Parathyroid adenoma (tissue), 2 donors: ENCODE results near the gene SAMD5.

Experiments
- H2AFZ ChIP-seq: fragments of 300-600 bp; sonication (generic); one replicate; pipeline ENCODE4 v1.7.0; 2017; ENCODE audit warnings: antibody characterized with exemption, mild to moderate bottlenecking
- H3K27ac ChIP-seq: fragments of 300-600 bp; sonication (generic); one replicate; pipeline ENCODE4 v1.7.0; 2017
- H3K27me3 ChIP-seq: fragments of 300-600 bp; sonication (generic); one replicate; pipeline ENCODE4 v1.7.0; 2017; ENCODE audit warnings: low read length; ENCODE audit not compliant: control insufficient read depth, insufficient read depth
- H3K36me3 ChIP-seq: fragments of 300-600 bp; sonication (generic); one replicate; pipeline ENCODE4 v1.7.0; 2017; ENCODE audit warnings: low read length; ENCODE audit not compliant: control insufficient read depth, insufficient read depth
- H3K4me1 ChIP-seq: fragments of 300-600 bp; sonication (generic); one replicate; pipeline ENCODE4 v1.7.0; 2017; ENCODE audit warnings: control low read depth
- H3K4me2 ChIP-seq: fragments of 300-600 bp; sonication (generic); one replicate; pipeline ENCODE4 v1.7.0; 2017; ENCODE audit warnings: low read length
- H3K4me3 ChIP-seq: fragments of 300-600 bp; sonication (generic); one replicate; pipeline ENCODE4 v1.7.0; 2017; ENCODE audit warnings: low read depth, low read length
- H3K79me2 ChIP-seq: fragments of 300-600 bp; sonication (generic); one replicate; pipeline ENCODE4 v1.7.0; 2017; ENCODE audit warnings: control low read depth
- H3K9ac ChIP-seq: fragments of 300-600 bp; sonication (generic); one replicate; pipeline ENCODE4 v1.7.0; 2017; ENCODE audit warnings: mild to moderate bottlenecking
- H3K9me3 ChIP-seq: fragments of 300-600 bp; sonication (generic); one replicate; pipeline ENCODE4 v1.7.0; 2017; ENCODE audit warnings: low read length; ENCODE audit not compliant: control insufficient read depth
- CTCF ChIP-seq: fragments of 300-600 bp; sonication (generic); IDR thresholded peaks from one replicate; pipeline ENCODE4 v1.7.0; 2017; ENCODE audit warnings: antibody characterized with exemption, mild to moderate bottlenecking
- donor health status: primary hyperparathyroidism.

SAMD5 gene

DNA sequence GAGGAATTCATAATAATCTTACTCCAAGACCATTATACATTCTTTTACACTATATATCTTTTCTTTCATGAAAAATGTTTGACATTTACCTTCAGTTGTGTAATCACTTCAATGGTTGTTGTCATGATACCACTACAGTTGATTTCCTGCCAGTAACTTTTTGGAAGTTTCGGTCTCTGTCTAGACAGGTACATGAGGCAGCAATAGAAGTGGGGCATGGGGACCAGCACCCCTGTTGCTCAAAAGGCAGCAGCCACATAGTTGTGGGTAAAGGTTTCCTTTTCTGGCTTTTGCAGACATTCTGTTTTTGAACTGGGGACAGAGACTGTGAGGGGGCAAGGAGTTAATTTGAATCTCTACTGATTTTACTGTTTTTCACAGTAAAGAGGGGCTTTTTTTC lies 14.1 kb downstream of the SAMD5 start:
- H3K9ac ChIP-seq, result no peak overlapping the region
- H3K27ac ChIP-seq, result no peak overlapping the region
- no peak for TF ChIP-seq CTCF
- H3K9me3 ChIP-seq, result no peaks in the 10 kb centered on the region
- H3K4me2 ChIP-seq, result no peak overlapping the region
- H2AFZ ChIP-seq, result no peak overlapping the region
- H3K4me3 ChIP-seq, result no peak overlapping the region
- no peaks in the 10 kb centered on the region for H3K27me3 ChIP-seq
- H3K4me1 ChIP-seq, result no peaks in the 10 kb centered on the region
- no peaks in the 10 kb centered on the region for H3K36me3 ChIP-seq
- H3K79me2 ChIP-seq, result no peaks in the 10 kb centered on the region

DNA sequence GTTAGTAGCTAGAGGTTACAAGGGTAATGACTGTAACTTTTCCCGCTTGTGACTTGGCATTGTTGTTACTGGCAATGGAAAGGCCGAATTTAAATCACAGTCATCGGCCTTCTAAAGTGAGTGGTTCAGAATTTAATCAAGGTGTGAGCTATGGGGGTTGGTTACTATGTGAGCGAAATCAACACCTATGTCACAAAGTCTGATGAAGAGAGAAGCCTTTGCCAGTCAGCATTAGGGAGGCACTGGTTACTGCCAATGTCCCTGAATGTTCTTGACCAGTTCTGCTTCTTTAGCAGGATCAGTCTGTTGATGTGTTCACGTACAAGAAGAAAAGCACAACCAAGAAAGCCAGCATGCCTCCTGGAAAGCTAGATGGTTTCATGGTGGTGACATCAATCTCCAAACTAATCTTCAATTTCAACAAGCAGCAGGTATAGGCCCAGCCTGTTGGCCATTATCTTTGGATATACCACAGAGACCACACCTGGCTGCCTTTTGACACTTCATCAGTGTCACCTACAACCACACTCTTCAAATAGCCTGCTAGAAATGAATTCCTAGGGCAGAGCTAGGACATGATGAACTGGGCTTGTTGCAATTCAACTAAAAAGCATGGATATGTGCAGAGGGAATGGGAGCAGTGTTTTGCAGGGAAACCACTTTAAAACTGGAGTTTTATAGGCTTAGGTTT lies 17.2 kb downstream of the SAMD5 start:
- Histone ChIP-seq H3K27ac (no peak overlapping the region), H3K4me2 (no peak overlapping the region), H3K79me2 (no peaks in the 10 kb centered on the region), H3K27me3 (no peaks in the 10 kb centered on the region), H3K4me3 (no peak overlapping the region), H2AFZ (no peak overlapping the region), H3K4me1 (no peaks in the 10 kb centered on the region), H3K36me3 (no peaks in the 10 kb centered on the region), H3K9ac (no peak overlapping the region), H3K9me3 (no peaks in the 10 kb centered on the region)
- TF ChIP-seq CTCF, result no peak

- Histone ChIP-seq H3K9me3 (no peaks in the 10 kb centered on the region), H3K4me2 (no peak overlapping the region), H3K36me3 (no peaks in the 10 kb centered on the region), H2AFZ (no peak overlapping the region), H3K27ac (no peak overlapping the region), H3K79me2 (no peaks in the 10 kb centered on the region), H3K4me1 (no peaks in the 10 kb centered on the region), H3K9ac (no peak overlapping the region), H3K27me3 (no peaks in the 10 kb centered on the region), H3K4me3 (no peak overlapping the region)
- TF ChIP-seq CTCF, result no peak
These were observed 18.7 kb downstream of the SAMD5 start for GRCh38 chr6:147527197-147527596.

DNA sequence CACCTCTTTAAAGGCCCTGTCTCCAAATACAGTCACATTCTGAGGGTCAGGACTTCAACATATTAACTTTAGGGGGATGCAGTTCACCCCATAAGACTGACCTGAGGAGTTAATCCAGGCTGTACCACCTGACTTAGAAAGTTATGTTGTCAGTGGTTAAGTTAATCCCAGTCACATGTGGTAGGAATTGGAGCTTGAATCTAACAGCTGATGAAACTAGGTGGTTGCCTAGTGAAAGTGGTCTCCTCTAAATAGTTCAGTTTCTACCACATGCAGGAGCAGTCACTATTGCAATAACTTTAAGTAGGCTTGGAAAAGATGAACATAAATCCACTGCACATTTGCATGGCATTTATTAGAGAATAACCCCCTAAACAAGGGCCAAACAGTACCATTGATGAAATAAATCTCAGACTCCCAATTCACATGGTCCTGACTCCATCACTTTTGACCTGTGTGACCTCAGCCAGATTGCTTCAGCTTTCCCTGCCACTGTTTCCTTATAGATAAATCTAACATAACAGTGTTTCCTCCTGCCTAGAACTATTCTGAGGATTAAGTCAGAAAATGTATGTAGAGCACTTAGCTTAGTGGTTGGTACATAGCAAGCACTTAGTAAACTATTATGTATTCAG lies 20.1 kb downstream of the SAMD5 start:
- H2AFZ ChIP-seq, result no peak overlapping the region
- no peak for TF ChIP-seq CTCF
- H3K4me2 ChIP-seq, result no peak overlapping the region
- no peaks in the 10 kb centered on the region for H3K79me2 ChIP-seq
- H3K27me3 ChIP-seq, result no peaks in the 10 kb centered on the region
- no peaks in the 10 kb centered on the region for H3K4me1 ChIP-seq
- no peaks in the 10 kb centered on the region for H3K9me3 ChIP-seq
- H3K4me3 ChIP-seq, result no peak overlapping the region
- H3K36me3 ChIP-seq, result no peaks in the 10 kb centered on the region
- H3K9ac ChIP-seq, result no peak overlapping the region
- H3K27ac ChIP-seq, result no peak overlapping the region
